ENCODE data around the gene SORCS2.

SORCS2 gene

DNA sequence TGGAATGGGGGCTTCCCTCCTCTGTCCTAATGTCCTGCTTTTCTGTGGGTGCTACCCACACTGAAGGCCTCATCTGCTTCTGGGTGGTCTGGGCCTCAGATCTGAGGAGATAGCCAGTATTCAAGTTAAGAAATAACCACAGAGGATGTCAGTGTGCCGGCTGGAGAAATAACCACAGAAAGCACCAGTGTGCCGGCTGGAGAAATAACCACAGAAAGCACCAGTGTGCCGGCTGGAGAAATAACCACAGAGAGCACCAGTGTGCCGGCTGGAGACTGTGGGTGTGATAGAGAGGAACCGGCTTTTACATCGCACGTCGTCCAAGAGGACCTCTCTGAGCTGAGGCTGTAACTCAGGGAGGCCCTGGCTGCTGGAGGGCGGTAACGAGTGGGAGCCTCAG lies 308.1 kb downstream of the SORCS2 start:
- no peak for DNase-seq

GRCh38 chr4:7501314-7501713 lies 309.0 kb downstream of the SORCS2 start:
- no peak for DNase-seq

- no peak for DNase-seq
Observed at GRCh38 chr4:7501873-7502272, 309.5 kb downstream of the SORCS2 start.

DNA sequence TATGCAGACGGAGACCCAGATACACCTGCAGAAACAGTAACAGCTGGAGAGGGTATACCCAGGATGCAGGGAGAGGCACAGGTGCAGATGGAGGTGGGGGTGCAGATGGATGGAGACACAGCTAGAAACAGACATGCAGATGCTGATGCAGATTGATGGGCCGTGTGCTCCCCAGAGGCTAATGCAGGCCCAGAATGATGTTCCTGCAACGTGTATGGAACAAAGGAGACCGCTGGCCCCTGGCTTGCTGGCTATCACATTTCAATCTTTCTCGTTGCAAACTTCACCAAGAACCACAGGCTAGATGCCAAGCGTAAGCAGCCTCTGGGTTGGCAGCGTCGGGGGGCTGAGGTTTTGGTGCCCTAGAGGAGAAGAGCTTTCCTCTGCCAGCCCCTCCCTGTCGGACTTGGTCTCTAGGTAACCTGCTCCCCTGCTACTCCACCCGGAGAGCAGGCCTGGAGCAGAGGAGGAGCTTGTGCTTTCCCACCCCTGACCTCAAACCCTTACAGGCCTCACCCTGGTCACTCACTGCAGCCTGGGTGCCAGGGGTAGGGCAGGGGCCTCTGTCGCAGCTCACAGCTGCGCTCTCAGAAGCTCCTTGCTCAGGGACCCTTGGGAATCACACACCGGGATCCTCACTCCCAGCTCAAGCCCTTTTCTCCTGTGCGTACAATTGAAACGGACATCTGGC lies 311.4 kb downstream of the SORCS2 start:
- DNase-seq = no peak

DNA sequence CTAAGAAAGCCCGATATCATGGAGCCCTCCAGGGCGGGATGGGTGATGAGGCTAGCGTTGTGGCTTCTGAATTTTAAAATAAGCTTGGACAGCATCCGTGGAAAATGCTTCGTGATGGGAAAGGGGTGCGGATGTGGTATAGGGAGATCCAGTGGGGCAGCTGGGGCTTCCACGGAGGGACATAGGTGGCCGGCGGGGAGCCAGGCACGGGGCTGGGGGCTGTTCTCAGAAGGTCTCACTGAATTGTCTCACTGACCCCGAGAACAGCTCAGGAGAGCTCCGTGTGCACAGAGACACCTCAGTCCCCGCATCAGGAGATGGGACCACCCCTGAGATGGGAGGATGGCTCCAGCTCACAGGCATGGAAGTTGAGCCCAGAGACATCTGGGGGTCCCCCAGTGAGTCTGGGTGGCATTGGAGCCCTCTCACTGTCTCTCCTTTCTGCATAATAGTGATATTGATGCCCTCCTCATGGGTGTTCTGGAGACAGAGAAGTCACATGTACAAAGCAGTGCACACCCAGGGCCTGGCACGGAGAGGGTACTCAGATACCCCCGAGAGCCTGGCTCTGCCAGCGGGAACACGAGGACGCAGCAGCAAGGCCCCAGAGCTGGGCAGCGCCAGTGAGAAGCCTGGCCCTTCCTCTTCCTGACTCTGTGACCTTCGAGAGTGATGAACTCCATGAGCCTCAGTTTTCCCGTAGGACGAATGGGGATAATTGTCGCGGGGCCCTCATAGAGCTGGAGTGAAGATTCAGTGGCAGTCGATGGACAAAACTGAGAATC lies 313.0 kb downstream of the SORCS2 start:
- DNase-seq = no peak

GRCh38 chr4:7506119-7506518 lies 313.8 kb downstream of the SORCS2 start:
- no peak for DNase-seq

GRCh38 chr4:7506572-7506971 lies 314.2 kb downstream of the SORCS2 start:
- no peak for DNase-seq

DNA sequence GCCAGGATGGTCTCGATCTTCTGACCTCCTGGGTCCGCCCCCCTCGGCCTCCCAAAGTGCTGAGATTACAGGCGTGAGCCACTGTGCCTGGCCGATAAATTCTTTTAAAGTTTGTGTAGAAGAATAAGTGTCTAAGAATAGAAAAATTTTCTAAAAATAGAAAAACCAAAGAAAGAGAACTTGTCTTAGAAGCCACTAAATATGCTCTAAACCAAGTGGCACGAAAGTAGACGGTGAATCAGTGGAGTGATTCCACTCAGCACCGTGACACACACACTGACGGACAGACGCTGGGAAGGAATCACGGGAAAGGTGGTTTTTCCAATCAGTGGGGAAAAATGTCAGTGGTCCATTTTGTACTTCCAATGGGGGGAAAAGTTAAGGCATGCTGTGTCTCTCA lies 315.0 kb downstream of the SORCS2 start:
- no peak for DNase-seq

GRCh38 chr4:7510066-7510465 lies 317.7 kb downstream of the SORCS2 start:
- no peak for DNase-seq

GRCh38 chr4:7510538-7510937 lies 318.2 kb downstream of the SORCS2 start:
- DNase-seq = no peak

DNA sequence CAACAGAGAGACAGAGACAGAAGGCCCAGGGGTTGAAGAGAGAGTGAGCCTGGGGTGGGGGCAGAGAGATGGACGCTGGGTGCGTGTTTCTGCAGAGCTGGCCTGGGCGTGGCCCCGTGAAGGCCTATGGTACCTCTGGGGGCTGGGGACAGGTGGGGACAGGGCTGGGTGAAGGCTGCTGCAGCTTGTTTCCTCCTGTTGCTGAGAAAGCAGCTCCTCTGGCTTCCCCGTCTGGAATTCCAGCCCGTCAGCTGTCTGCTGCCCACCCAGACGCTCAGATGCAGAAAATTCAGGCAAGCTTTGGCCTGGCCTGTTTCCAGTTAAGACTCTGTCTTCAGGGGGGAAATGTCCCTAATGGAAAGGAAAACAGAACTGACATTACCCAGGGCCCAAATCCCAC lies 319.2 kb downstream of the SORCS2 start:
- DNase-seq = no peak

DNA sequence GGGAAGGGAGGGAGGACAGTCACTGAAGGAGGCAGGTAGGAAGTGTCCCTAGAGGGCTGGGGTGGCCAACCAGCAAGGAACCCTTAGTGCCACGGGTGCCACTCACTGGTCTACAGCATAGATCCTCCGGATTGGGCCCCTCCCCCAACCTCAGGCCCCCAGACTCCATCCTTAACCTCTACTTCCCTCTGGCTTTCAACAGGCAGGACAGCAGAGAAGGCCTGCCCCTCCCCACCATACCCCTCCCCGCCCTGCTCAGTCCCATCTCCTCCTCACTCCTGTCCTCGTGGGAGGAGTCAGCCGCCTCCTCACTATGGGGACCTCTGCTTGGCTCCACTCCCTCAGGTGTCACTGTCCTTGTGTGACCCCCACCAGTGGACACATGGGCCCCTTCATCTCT lies 320.1 kb downstream of the SORCS2 start:
- no peak for DNase-seq

- no peak for DNase-seq
Observed at GRCh38 chr4:7512946-7513345, 320.6 kb downstream of the SORCS2 start.

GRCh38 chr4:7513671-7514070 lies 321.3 kb downstream of the SORCS2 start:
- DNase-seq = no peak

DNA sequence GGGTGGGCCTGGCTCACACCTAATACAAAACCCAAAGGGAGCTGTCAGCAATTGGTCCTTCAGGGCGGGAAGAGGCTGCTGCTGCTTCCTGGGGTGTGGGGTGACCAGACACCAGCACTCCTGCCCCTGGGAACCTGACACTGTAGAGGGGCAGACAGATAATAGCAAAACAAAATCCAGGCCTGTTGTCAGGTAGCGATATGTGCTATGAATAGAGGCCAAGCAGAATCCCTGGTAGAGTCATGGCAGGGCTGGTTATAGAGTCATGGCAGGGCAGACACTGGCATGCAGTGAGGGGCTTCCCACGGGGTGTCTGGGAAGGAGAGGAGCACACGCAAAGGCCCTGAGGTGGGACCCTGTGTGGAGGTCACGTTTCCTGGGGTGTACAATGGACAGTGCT lies 321.9 kb downstream of the SORCS2 start:
- no peak for DNase-seq

DNA sequence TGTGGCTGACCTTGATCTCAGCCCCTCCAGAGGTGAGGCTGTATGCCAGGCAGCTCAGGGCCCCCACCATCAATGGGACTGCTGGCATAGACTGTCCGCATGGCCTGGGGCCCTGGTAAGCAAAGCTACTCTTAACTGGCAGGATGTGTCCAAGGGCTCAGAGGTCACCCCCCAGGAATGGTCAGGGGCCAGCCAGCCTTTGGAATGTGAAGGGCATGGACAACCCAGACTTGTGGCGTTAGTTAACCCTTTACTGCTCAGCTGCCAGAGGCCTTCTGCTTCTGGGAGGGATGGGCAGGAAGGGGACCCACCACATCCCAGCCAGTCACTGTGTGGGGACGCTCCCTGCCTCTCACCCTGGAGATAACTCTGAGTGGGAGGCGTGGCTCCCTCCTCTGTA lies 322.5 kb downstream of the SORCS2 start:
- DNase-seq = no peak

- DNase-seq = no peak
Observed at GRCh38 chr4:7515390-7515902, 323.1 kb downstream of the SORCS2 start.

- DNase-seq = no peak
Observed at GRCh38 chr4:7516096-7516772, 323.9 kb downstream of the SORCS2 start.

- no peak for DNase-seq
Observed at GRCh38 chr4:7516773-7517144, 324.4 kb downstream of the SORCS2 start.

GRCh38 chr4:7518871-7519637 lies 326.7 kb downstream of the SORCS2 start:
- DNase-seq = no peak

GRCh38 chr4:7519638-7520376 lies 327.5 kb downstream of the SORCS2 start:
- no peak for DNase-seq

- DNase-seq = no peak
Observed at GRCh38 chr4:7521666-7522065, 329.3 kb downstream of the SORCS2 start.

Data from NCI-H510A (cell line).